HepG2 (cell line): ENCODE measurements around the gene SYNGR4. TPM values are rescaled to one million over a fixed set of nuclear protein-coding genes. Genes with fewer than 3 reads are reported as not detected.

Source experiments
- ADNP ChIP-seq: sonication (generic); formaldehyde crosslinking; IDR thresholded peaks from 2 replicates; pipeline ENCODE4 v1.4.0; 2020; ENCODE audit warnings: missing genetic modification reagents
- AHR ChIP-seq: IDR thresholded peaks from 2 replicates; pipeline ENCODE4 v1.6.1; 2018; ENCODE audit warnings: missing genetic modification reagents, missing compliant biosample characterization
- ATAD3A ChIP-seq: sonication (generic); formaldehyde crosslinking; IDR thresholded peaks from 2 replicates; pipeline ENCODE4 v1.4.0; 2020; ENCODE audit warnings: missing genetic modification reagents
- E2F1 ChIP-seq: sonication (generic); formaldehyde crosslinking; IDR thresholded peaks from 2 replicates; pipeline ENCODE4 v1.5.0; 2020; ENCODE audit warnings: missing genetic modification reagents
- IRF9 ChIP-seq: sonication (generic); formaldehyde crosslinking; IDR thresholded peaks from 2 replicates; pipeline ENCODE4 v1.8.0; 2022; ENCODE audit warnings: missing genetic modification reagents, mild to moderate bottlenecking, borderline replicate concordance
- JUN ChIP-seq: sonication (generic); formaldehyde crosslinking; IDR thresholded peaks from 2 replicates; pipeline ENCODE4 v1.4.0; 2020; ENCODE audit warnings: mild to moderate bottlenecking, missing genetic modification reagents
- KLF16 ChIP-seq, 2 experiments: sonication (generic) in 1 of 2; formaldehyde crosslinking in 1 of 2; IDR thresholded peaks; 2 replicates each; pipeline versions ENCODE4 v1.6.1 to v1.8.0; 2016 to 2023; ENCODE audit warnings: missing genetic modification reagents in 2 of 2, missing compliant biosample characterization in 1 of 2
- MXD4 ChIP-seq: IDR thresholded peaks from 2 replicates; pipeline ENCODE4 v1.6.1; 2016; ENCODE audit warnings: mild to moderate bottlenecking, missing biosample characterization, missing genetic modification reagents
- NR0B2 ChIP-seq: sonication (generic); formaldehyde crosslinking; IDR thresholded peaks from 2 replicates; pipeline ENCODE4 v1.4.0; 2020; ENCODE audit warnings: mild to moderate bottlenecking, missing genetic modification reagents
- SOX6 ChIP-seq, 2 experiments: fragments of 450-650 bp in 1 of 2; sonication (generic) in 1 of 2; formaldehyde crosslinking in 1 of 2; IDR thresholded peaks; 2 replicates each; pipeline versions ENCODE4 v1.4.0 to v1.6.1; 2017 to 2020; ENCODE audit warnings: antibody characterized with exemption in 1 of 2, mild to moderate bottlenecking in 1 of 2, missing genetic modification reagents in 1 of 2
- SP140L ChIP-seq: sonication (generic); formaldehyde crosslinking; IDR thresholded peaks from 2 replicates; pipeline ENCODE4 v1.4.0; 2020; ENCODE audit warnings: missing genetic modification reagents, borderline replicate concordance
- STAT5B ChIP-seq: sonication (generic); formaldehyde crosslinking; IDR thresholded peaks from 2 replicates; pipeline ENCODE4 v1.4.0; 2020; ENCODE audit warnings: missing genetic modification reagents
- TCF7L2 ChIP-seq: IDR thresholded peaks from 2 replicates; pipeline ENCODE4 v1.6.1; 2011; ENCODE audit warnings: mild to moderate bottlenecking, low read depth, low read length, moderate library complexity
- ZFP41 ChIP-seq: sonication (generic); formaldehyde crosslinking; IDR thresholded peaks from 2 replicates; pipeline ENCODE4 v1.4.0; 2020; ENCODE audit warnings: mild to moderate bottlenecking, missing genetic modification reagents, borderline replicate concordance
- ZNF124 ChIP-seq: sonication (generic); formaldehyde crosslinking; IDR thresholded peaks from 2 replicates; pipeline ENCODE4 v1.4.0; 2020; ENCODE audit warnings: missing genetic modification reagents
- ZNF180 ChIP-seq: sonication (generic); formaldehyde crosslinking; IDR thresholded peaks from 2 replicates; pipeline ENCODE4 v1.4.0; 2020; ENCODE audit warnings: low read depth, missing genetic modification reagents, borderline replicate concordance
- ZNF292 ChIP-seq: sonication (generic); formaldehyde crosslinking; IDR thresholded peaks from 2 replicates; pipeline ENCODE4 v1.8.1; 2022; ENCODE audit warnings: mild to moderate bottlenecking, low read depth, missing genetic modification reagents, borderline replicate concordance
- ZNF468 ChIP-seq: sonication (generic); formaldehyde crosslinking; IDR thresholded peaks from 2 replicates; pipeline ENCODE4 v1.8.0; 2022; ENCODE audit warnings: mild to moderate bottlenecking, moderate library complexity, missing genetic modification reagents
- ZNF510 ChIP-seq: sonication (generic); formaldehyde crosslinking; IDR thresholded peaks from 2 replicates; pipeline ENCODE4 v1.4.0; 2020; ENCODE audit warnings: low read depth, mild to moderate bottlenecking, missing genetic modification reagents
- ZNF564 ChIP-seq: sonication (generic); formaldehyde crosslinking; IDR thresholded peaks from 2 replicates; pipeline ENCODE4 v1.8.1; 2023; ENCODE audit warnings: mild to moderate bottlenecking, missing genetic modification reagents
- ZNF749 ChIP-seq: sonication (generic); formaldehyde crosslinking; IDR thresholded peaks from 2 replicates; pipeline ENCODE4 v1.8.0; 2022; ENCODE audit warnings: mild to moderate bottlenecking, missing genetic modification reagents, moderate library complexity, borderline replicate concordance
- ZNF770 ChIP-seq: sonication (generic); formaldehyde crosslinking; IDR thresholded peaks from 2 replicates; pipeline ENCODE4 v1.5.0; 2020; ENCODE audit warnings: mild to moderate bottlenecking, missing genetic modification reagents
- ZNF83 ChIP-seq: sonication (generic); formaldehyde crosslinking; IDR thresholded peaks from 2 replicates; pipeline ENCODE4 v1.4.0; 2020; ENCODE audit warnings: missing genetic modification reagents, mild to moderate bottlenecking, borderline replicate concordance
- polyA plus RNA-seq, 8 experiments: library from polyadenylated mRNA; depleted of rRNA in 3 of 8; stranded (reverse) in 7 of 8; unstranded in 1 of 8; fragments of >200 nt; fragmentation: Illumina TruSeq in 4 of 8; extraction: Trizol in 4 of 8; gene quantifications; 2 replicates each; pipeline versions ENCODE4 v1.2.1 to v1.2.3, GENCODE V29; 2011 to 2016; ENCODE audit warnings: low read depth in 4 of 8, missing spikeins in 1 of 8, mixed read lengths in 1 of 8; ENCODE audit not compliant: insufficient read depth in 1 of 8
- total RNA-seq, 5 experiments: library from RNA; depleted of rRNA; stranded (reverse); fragments of >200 nt; fragmentation: Illumina TruSeq; extraction: Trizol; gene quantifications; 2 replicates each; pipeline ENCODE4 v1.2.3, GENCODE V29; 2016; ENCODE audit warnings: low read depth in 1 of 5
- TF ChIP-seq, protein P1 (sequence below): sonication (generic); formaldehyde crosslinking; IDR thresholded peaks from 2 replicates; pipeline ENCODE4 v1.9.0; 2021; ENCODE audit warnings: missing genetic modification reagents, borderline replicate concordance

SYNGR4 gene
- total and polyA plus RNA-seq, 2 of the 13 experiments (the other 11 are each of a cell fraction or from before 2014, with no cell fraction given): not detected

DNA sequence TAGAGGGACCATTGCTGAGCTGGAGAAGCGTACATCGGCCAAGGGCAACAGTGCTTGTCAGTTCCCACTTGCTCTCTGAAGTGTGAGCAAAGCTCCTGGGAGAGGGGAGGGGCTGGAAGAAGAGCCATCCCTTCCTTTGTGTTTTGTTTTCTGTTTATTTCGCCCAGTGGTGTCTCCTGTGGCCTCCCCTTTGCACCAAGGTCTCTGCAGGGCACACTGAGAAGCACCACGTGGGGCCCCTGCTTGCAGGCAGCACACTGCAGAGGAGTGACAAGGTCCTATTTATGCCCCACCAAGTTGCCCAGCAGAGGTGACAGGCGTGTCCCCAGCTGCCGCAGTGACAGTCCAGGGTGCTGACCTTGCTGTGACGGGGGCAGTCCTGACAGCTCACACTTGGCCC, 53.3 kb downstream of the SYNGR4 start (continued):
- TF ChIP-seq E2F1 (CRISPR knock-in tag): no peak
- TF ChIP-seq ADNP (CRISPR knock-in tag): no peak
- TF ChIP-seq SP140L (CRISPR knock-in tag): no peak
- TF ChIP-seq STAT5B (CRISPR knock-in tag): no peak
- no peak for TF ChIP-seq ZNF124 (CRISPR knock-in tag)
- no peak for TF ChIP-seq ZNF180
- TF ChIP-seq ZNF564 (CRISPR knock-in tag): no peak
- TF ChIP-seq ZNF510: no peak
- TF ChIP-seq MXD4: peak; percentile 56; the same call in 1 of the 2 replicates
- TF ChIP-seq ZNF292 (CRISPR knock-in tag): peak; percentile 58; the same call in 1 of the 2 replicates
- no peak for TF ChIP-seq IRF9
- TF ChIP-seq ZFP41 (CRISPR knock-in tag): no peak
- TF ChIP-seq, protein P1, sequence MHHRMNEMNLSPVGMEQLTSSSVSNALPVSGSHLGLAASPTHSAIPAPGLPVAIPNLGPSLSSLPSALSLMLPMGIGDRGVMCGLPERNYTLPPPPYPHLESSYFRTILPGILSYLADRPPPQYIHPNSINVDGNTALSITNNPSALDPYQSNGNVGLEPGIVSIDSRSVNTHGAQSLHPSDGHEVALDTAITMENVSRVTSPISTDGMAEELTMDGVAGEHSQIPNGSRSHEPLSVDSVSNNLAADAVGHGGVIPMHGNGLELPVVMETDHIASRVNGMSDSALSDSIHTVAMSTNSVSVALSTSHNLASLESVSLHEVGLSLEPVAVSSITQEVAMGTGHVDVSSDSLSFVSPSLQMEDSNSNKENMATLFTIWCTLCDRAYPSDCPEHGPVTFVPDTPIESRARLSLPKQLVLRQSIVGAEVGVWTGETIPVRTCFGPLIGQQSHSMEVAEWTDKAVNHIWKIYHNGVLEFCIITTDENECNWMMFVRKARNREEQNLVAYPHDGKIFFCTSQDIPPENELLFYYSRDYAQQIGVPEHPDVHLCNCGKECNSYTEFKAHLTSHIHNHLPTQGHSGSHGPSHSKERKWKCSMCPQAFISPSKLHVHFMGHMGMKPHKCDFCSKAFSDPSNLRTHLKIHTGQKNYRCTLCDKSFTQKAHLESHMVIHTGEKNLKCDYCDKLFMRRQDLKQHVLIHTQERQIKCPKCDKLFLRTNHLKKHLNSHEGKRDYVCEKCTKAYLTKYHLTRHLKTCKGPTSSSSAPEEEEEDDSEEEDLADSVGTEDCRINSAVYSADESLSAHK: no peak
- TF ChIP-seq AHR (CRISPR knock-in tag): no peak
- TF ChIP-seq NR0B2 (CRISPR knock-in tag): no peak
- TF ChIP-seq ZNF770 (CRISPR knock-in tag): no peak
- no peak for TF ChIP-seq ATAD3A (CRISPR knock-in tag)
- no peak for TF ChIP-seq JUN (CRISPR knock-in tag)
- TF ChIP-seq KLF16 (CRISPR knock-in tag; IDR thresholded peaks at IDR 0.05): no peak
- TF ChIP-seq ZNF83: no peak
- TF ChIP-seq SOX6 (IDR thresholded peaks at IDR 0.05): no peak
- no peak for TF ChIP-seq SOX6 (CRISPR knock-in tag; IDR thresholded peaks at IDR 0.05)
- TF ChIP-seq ZNF749 (CRISPR knock-in tag): no peak
- no peak for TF ChIP-seq ZNF468 (CRISPR knock-in tag)
- TF ChIP-seq TCF7L2: no peak
